H9 (cell line): ENCODE data around the gene ERMN. TPM values are rescaled to one million over a fixed set of nuclear protein-coding genes. Genes with fewer than 3 reads are reported as not detected.
A peak's percentile ranks its signal among the peaks of the same experiment; 100 is the strongest.

Experiments
- DNase-seq: peaks from one replicate; pipeline ENCODE4 v3.0.0-alpha.2; 2017
- H2AFZ ChIP-seq: one replicate; pipeline ENCODE4 v1.6.1; 2013; ENCODE audit warnings: mild to moderate bottlenecking, low read length, control low read depth, moderate library complexity
- H2AK5ac ChIP-seq: 2 replicates; pipeline ENCODE4 v1.6.1; 2013; ENCODE audit warnings: low read length, control low read depth, mixed read lengths; ENCODE audit not compliant: insufficient read length
- H2BK120ac ChIP-seq: one replicate; pipeline ENCODE4 v1.6.1; 2013; ENCODE audit warnings: low read depth, mild to moderate bottlenecking, low read length, control low read depth, inconsistent platforms; ENCODE audit not compliant: poor library complexity, severe bottlenecking
- H2BK12ac ChIP-seq: 2 replicates; pipeline ENCODE4 v1.6.1; 2013; ENCODE audit warnings: low read length, control low read depth, mixed read lengths, low read depth; ENCODE audit not compliant: insufficient read length
- H2BK15ac ChIP-seq: 2 replicates; pipeline ENCODE4 v1.6.1; 2013; ENCODE audit warnings: low read depth, low read length, control low read depth
- H2BK20ac ChIP-seq: one replicate; pipeline ENCODE4 v1.6.1; 2013; ENCODE audit warnings: low read depth, mild to moderate bottlenecking, low read length, control low read depth, inconsistent platforms; ENCODE audit not compliant: poor library complexity, severe bottlenecking
- H2BK5ac ChIP-seq: 2 replicates; pipeline ENCODE4 v1.6.1; 2013; ENCODE audit warnings: low read length, control low read depth, mixed read lengths; ENCODE audit not compliant: insufficient read length
- H3K14ac ChIP-seq: 2 replicates; pipeline ENCODE4 v1.6.1; 2013; ENCODE audit warnings: low read length, control low read depth; ENCODE audit not compliant: insufficient read depth
- H3K18ac ChIP-seq: 2 replicates; pipeline ENCODE4 v1.6.1; 2013; ENCODE audit warnings: low read depth, mild to moderate bottlenecking, mixed read lengths, low read length, control low read depth; ENCODE audit not compliant: insufficient read length
- H3K23ac ChIP-seq: 2 replicates; pipeline ENCODE4 v1.6.1; 2013; ENCODE audit warnings: low read length, control low read depth, mixed read lengths, low read depth; ENCODE audit not compliant: insufficient read length
- H3K23me2 ChIP-seq: 2 replicates; pipeline ENCODE4 v1.6.1; 2013; ENCODE audit warnings: low read depth, mild to moderate bottlenecking, mixed read lengths, low read length, control low read depth; ENCODE audit not compliant: insufficient read length, poor library complexity, severe bottlenecking
- H3K27ac ChIP-seq: 2 replicates; pipeline ENCODE4 v1.5.1; 2013; ENCODE audit warnings: low read length, control low read depth, mixed read lengths, low read depth; ENCODE audit not compliant: insufficient read length
- H3K27me3 ChIP-seq: 2 replicates; pipeline ENCODE4 v1.6.1; 2013; ENCODE audit warnings: low read length, control low read depth, inconsistent platforms; ENCODE audit not compliant: insufficient read depth
- H3K4ac ChIP-seq: 2 replicates; pipeline ENCODE4 v1.6.1; 2013; ENCODE audit warnings: low read depth, mild to moderate bottlenecking, control low read depth, inconsistent platforms, low read length, moderate library complexity
- H3K4me1 ChIP-seq: 2 replicates; pipeline ENCODE4 v1.6.1; 2013; ENCODE audit warnings: low read length, control low read depth, inconsistent platforms; ENCODE audit not compliant: insufficient read depth
- H3K4me2 ChIP-seq: 2 replicates; pipeline ENCODE4 v1.6.1; 2013; ENCODE audit warnings: low read length, control low read depth, mixed read lengths; ENCODE audit not compliant: insufficient read length, insufficient read depth
- H3K56ac ChIP-seq: 2 replicates; pipeline ENCODE4 v1.6.1; 2013; ENCODE audit warnings: low read depth, mild to moderate bottlenecking, mixed read lengths, low read length, control low read depth; ENCODE audit not compliant: insufficient read length
- H3K79me1 ChIP-seq: 2 replicates; pipeline ENCODE4 v1.6.1; 2013; ENCODE audit warnings: low read depth, mild to moderate bottlenecking, moderate library complexity, low read length, control low read depth, inconsistent platforms; ENCODE audit not compliant: insufficient read depth, poor library complexity, severe bottlenecking
- H3K79me2 ChIP-seq: 2 replicates; pipeline ENCODE4 v1.6.1; 2013; ENCODE audit warnings: low read length, control low read depth, inconsistent platforms; ENCODE audit not compliant: insufficient read depth
- H3K9ac ChIP-seq: 2 replicates; pipeline ENCODE4 v1.6.1; 2013; ENCODE audit warnings: low read length, control low read depth, mixed read lengths; ENCODE audit not compliant: insufficient read length; ENCODE audit errors: extremely low read depth
- H3K9me3 ChIP-seq: one replicate; pipeline ENCODE4 v1.6.1; 2013; ENCODE audit warnings: low read depth, low read length, inconsistent platforms; ENCODE audit not compliant: control insufficient read depth
- H3T11ph ChIP-seq: one replicate; pipeline ENCODE4 v1.6.1; 2013; ENCODE audit warnings: mild to moderate bottlenecking, low read length, control low read depth, inconsistent platforms
- H4K20me1 ChIP-seq: one replicate; pipeline ENCODE4 v1.6.1; 2013; ENCODE audit not compliant: control insufficient read depth, insufficient read length, insufficient read depth
- H4K5ac ChIP-seq: 2 replicates; pipeline ENCODE4 v1.6.1; 2013; ENCODE audit warnings: low read depth, mild to moderate bottlenecking, mixed read lengths, low read length, control low read depth; ENCODE audit not compliant: insufficient read length
- H4K8ac ChIP-seq: replicated peaks from 2 replicates; pipeline ENCODE4 v1.6.1; 2013; ENCODE audit warnings: low read length, control low read depth, mixed read lengths, low read depth; ENCODE audit not compliant: insufficient read length
- H4K91ac ChIP-seq: 2 replicates; pipeline ENCODE4 v1.6.1; 2013; ENCODE audit warnings: low read depth, mild to moderate bottlenecking, moderate library complexity, mixed read lengths, low read length, control low read depth; ENCODE audit not compliant: insufficient read length
- H3K27ac Mint-ChIP-seq, 3 experiments: 2 replicates in 2 of 3; 3 replicates in 1 of 3; pipeline ENCODE4 v1.8.0; 2020 to 2021; ENCODE audit warnings: mixed read lengths in 3 of 3, mild to moderate bottlenecking in 1 of 3, moderate library complexity in 1 of 3
- H3K27me3 Mint-ChIP-seq: 2 replicates; pipeline ENCODE4 v1.8.0; 2021; ENCODE audit warnings: low read depth, mild to moderate bottlenecking, moderate library complexity, mixed read lengths
- H3K36me3 Mint-ChIP-seq, 3 experiments: 2 replicates in 2 of 3; 3 replicates in 1 of 3; pipeline ENCODE4 v1.8.0; 2020 to 2021; ENCODE audit warnings: low read depth in 3 of 3, mixed read lengths in 3 of 3; ENCODE audit not compliant: insufficient read depth in 1 of 3
- H3K4me1 Mint-ChIP-seq, 2 experiments: 2 replicates each; pipeline ENCODE4 v1.8.0; 2020; ENCODE audit warnings: mixed read lengths in 2 of 2
- H3K4me3 Mint-ChIP-seq, 2 experiments: 2 replicates in 1 of 2; 3 replicates in 1 of 2; pipeline ENCODE4 v1.8.0; 2020 to 2021; ENCODE audit warnings: mild to moderate bottlenecking in 2 of 2, mixed read lengths in 2 of 2, moderate library complexity in 1 of 2
- H3K9me3 Mint-ChIP-seq, 2 experiments: 2 replicates in 1 of 2; 3 replicates in 1 of 2; pipeline ENCODE4 v1.8.0; 2020; ENCODE audit warnings: mild to moderate bottlenecking in 2 of 2, mixed read lengths in 2 of 2, moderate library complexity in 1 of 2
- WGBS: extraction: QIAGEN DNeasy Blood & Tissue Kit; methylation state at CpG from one replicate; pipeline ENCODE4 v1.1.7; 2013; ENCODE audit warnings: missing lambda C conversion rate, low lambda C conversion rate, mixed read lengths; ENCODE audit not compliant: insufficient read length; ENCODE audit errors: extremely low coverage; 5-methylcytosine and 5-hydroxymethylcytosine counted together
- total RNA-seq: library from RNA; stranded (reverse); gene quantifications from 2 replicates; pipeline ENCODE4 v1.2.1, GENCODE V29; 2021
- TF ChIP-seq, protein P1 (sequence below): fragments of 200-600 bp; sonication (generic); conservative IDR thresholded peaks from 3 replicates; pipeline ENCODE4 v1.8.0; 2021; ENCODE audit warnings: antibody characterized with exemption, mild to moderate bottlenecking

The ERMN gene
- total RNA-seq, 1 experiment from 2014 or later, result 0.48 TPM

DNA sequence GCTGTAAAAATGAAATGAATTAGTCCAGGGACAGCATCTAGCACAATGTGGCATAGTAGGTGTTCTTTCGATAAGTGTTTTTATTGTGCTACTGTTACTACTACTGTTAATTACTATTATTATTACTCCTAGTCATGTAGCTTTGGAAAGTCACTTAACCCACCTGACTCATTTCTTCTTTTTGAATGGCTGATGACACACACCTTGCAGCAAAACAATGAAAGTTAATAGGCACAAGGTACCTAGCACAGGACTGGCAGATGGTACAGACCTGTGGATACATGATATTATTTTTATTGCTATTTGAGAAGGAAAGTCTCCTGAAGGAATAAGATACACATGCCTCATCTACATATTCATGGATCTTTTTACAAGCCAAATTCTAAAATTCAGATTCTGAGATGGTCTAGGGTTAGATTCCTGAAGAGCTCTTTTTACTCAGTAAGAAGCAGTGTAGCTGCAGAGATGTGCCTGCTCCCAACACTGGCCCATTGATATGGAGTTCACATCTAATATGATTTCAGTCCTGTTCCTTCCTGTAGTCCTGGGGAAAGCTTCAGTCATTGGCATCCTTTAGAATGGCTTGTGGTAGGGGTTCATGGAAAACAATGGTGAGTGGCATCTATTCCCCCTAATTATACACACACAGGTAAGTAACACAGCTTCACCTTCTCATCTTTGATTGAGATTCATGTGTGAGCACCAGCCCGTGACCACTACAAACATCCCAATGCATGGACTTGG is 7.9 kb upstream of the ERMN start:
- Histone ChIP-seq H2BK12ac (no peak overlapping the region), H3K9ac (no peak overlapping the region), H3K79me1 (no peaks in the 10 kb centered on the region), H3K4ac (no peak overlapping the region), H4K20me1 (no peaks in the 10 kb centered on the region), H3K14ac (no peak overlapping the region), H3K18ac (no peak overlapping the region), H2BK120ac (no peak overlapping the region), H2AFZ (no peak overlapping the region), H3K23ac (no peak overlapping the region), H4K91ac (no peak overlapping the region), H3K9me3 (no peaks in the 10 kb centered on the region), H4K5ac (no peak overlapping the region), H2AK5ac (no peak overlapping the region), H3K56ac (no peak overlapping the region), H3K23me2 (no peaks in the 10 kb centered on the region), H3K4me1 (no peaks in the 10 kb centered on the region), H3K4me2 (no peak overlapping the region), H3K27ac (no peak overlapping the region), H2BK15ac (no peak overlapping the region), H3K27me3 (no peaks in the 10 kb centered on the region; the same call in 1 of the 2 replicates), H4K8ac (no peak overlapping the region), H3K79me2 (no peaks in the 10 kb centered on the region), H3T11ph (no peak overlapping the region), H2BK5ac (no peak overlapping the region), H2BK20ac (peak overlapping the region; percentile 33)
- H3K36me3 Mint-ChIP-seq, result no peaks in the 10 kb centered on the region
- H3K4me1 Mint-ChIP-seq, result peaks cover 6 to 7% of the 10 kb centered on the region in 2 experiments; a peak in 2 of 4 replicates
- no peak overlapping the region for H3K27ac Mint-ChIP-seq
- WGBS, result no CpG with 5 or more reads among the region's 2 CpGs
- TF ChIP-seq, protein P1, sequence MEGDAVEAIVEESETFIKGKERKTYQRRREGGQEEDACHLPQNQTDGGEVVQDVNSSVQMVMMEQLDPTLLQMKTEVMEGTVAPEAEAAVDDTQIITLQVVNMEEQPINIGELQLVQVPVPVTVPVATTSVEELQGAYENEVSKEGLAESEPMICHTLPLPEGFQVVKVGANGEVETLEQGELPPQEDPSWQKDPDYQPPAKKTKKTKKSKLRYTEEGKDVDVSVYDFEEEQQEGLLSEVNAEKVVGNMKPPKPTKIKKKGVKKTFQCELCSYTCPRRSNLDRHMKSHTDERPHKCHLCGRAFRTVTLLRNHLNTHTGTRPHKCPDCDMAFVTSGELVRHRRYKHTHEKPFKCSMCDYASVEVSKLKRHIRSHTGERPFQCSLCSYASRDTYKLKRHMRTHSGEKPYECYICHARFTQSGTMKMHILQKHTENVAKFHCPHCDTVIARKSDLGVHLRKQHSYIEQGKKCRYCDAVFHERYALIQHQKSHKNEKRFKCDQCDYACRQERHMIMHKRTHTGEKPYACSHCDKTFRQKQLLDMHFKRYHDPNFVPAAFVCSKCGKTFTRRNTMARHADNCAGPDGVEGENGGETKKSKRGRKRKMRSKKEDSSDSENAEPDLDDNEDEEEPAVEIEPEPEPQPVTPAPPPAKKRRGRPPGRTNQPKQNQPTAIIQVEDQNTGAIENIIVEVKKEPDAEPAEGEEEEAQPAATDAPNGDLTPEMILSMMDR, result no peak
- H3K27me3 Mint-ChIP-seq, result no peaks in the 10 kb centered on the region
- H3K4me3 Mint-ChIP-seq, result no peak overlapping the region
- no peak for DNase-seq
- no peaks in the 10 kb centered on the region for H3K9me3 Mint-ChIP-seq
